22Rv1 (cell line): Measurements from ENCODE around the gene AOPEP.

Experiments used
- H3K27ac ChIP-seq: fragments of 450-650 bp; 2 replicates; pipeline ENCODE4 v1.5.1; 2017
- ZFX ChIP-seq: fragments of 450-650 bp; IDR thresholded peaks from 2 replicates; pipeline ENCODE4 v1.6.1; 2017; ENCODE audit warnings: antibody characterized with exemption, borderline replicate concordance
- TF ChIP-seq, protein P1 (sequence below): fragments of 450-650 bp; IDR thresholded peaks from 2 replicates; pipeline ENCODE4 v1.5.1; 2017; ENCODE audit warnings: mild to moderate bottlenecking

AOPEP gene

DNA sequence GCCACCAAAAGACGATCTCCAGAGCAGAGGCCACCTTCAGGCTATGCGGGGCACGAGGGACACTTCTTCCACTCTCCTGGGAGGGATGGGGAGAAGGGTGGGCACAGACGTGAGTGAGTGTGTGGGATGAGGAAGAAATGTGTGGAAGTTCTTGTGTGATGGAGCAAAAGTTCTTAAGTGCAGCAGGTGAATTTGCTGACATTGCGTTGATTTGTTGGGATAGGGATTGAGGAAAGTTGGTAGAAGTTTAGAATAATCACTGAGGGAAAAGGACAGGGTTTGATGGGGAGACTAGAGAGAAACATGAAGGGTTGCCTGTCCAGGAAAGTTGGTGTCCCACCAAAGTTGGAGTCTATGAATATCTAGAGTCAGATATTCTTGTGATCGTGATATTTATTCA is 2.2 kb downstream of the AOPEP start:
- H3K27ac ChIP-seq = no peak overlapping the region
- no peak for TF ChIP-seq ZFX
- TF ChIP-seq, protein P1, sequence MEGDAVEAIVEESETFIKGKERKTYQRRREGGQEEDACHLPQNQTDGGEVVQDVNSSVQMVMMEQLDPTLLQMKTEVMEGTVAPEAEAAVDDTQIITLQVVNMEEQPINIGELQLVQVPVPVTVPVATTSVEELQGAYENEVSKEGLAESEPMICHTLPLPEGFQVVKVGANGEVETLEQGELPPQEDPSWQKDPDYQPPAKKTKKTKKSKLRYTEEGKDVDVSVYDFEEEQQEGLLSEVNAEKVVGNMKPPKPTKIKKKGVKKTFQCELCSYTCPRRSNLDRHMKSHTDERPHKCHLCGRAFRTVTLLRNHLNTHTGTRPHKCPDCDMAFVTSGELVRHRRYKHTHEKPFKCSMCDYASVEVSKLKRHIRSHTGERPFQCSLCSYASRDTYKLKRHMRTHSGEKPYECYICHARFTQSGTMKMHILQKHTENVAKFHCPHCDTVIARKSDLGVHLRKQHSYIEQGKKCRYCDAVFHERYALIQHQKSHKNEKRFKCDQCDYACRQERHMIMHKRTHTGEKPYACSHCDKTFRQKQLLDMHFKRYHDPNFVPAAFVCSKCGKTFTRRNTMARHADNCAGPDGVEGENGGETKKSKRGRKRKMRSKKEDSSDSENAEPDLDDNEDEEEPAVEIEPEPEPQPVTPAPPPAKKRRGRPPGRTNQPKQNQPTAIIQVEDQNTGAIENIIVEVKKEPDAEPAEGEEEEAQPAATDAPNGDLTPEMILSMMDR = no peak

DNA sequence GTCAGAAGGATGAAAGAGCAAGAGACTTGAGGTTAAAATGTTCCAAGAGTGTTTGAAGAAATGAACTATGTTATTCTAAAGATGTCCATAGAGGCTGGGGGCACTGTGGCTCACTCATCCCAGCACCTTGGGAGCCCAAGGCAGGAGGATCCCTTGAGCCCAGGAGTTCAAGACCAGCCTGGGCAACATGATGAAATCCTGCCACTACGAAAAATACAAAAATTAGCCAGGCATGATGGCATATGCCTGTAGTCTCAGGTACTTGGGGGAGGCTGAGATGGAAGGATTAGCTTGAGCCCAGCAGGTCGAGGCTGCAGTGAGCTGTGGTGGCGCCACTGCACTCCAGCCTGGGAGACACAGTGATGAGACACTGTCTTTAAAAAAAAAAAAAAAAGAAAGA is 2.7 kb downstream of the AOPEP start:
- TF ChIP-seq ZFX = no peak
- TF ChIP-seq, protein P1 = peak; percentile 26
- no peak overlapping the region for H3K27ac ChIP-seq

DNA sequence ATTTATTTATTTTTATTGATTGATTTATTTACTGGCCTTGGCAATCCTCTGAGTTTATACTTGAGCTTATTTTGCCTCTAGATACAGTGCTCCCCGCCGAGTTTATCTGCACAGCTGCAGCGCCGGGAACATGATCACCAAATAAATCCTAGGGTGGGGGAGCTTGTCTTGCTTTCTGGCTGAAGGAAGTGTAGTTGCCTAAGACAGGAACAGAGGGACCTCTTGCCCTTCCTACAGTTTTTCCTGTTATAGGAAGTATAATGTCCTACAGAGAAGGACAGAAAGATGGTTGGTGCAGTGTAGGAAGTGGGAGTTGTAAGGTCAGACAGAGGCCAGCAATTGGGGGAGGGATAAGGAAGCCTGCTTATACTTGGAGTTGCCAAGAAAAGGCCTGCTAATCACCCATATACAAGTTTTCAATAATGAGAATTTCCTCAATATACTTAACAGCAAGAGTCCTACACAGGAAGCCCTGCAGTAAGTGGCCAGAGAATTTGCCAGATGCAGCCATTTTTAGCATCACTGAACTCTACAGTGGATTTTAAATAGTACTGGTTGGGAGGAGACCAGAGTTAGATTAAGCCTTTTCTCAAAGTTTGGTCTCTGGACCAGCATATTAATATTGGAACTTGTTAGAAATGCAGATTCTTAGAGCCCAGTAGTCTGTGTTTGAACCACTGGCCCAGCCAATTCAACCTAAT is 7.7 kb downstream of the AOPEP start:
- no peak overlapping the region for H3K27ac ChIP-seq
- TF ChIP-seq, protein P1 = no peak
- TF ChIP-seq ZFX = no peak

- no peak overlapping the region for H3K27ac ChIP-seq
- TF ChIP-seq, protein P1 = no peak
- TF ChIP-seq ZFX = no peak
These were observed 10.3 kb downstream of the AOPEP start for GRCh38 chr9:94736759-94737158.

- no peak overlapping the region for H3K27ac ChIP-seq
- no peak for TF ChIP-seq ZFX
- TF ChIP-seq, protein P1 = no peak
These were observed 13.8 kb downstream of the AOPEP start for GRCh38 chr9:94740145-94740840.

DNA sequence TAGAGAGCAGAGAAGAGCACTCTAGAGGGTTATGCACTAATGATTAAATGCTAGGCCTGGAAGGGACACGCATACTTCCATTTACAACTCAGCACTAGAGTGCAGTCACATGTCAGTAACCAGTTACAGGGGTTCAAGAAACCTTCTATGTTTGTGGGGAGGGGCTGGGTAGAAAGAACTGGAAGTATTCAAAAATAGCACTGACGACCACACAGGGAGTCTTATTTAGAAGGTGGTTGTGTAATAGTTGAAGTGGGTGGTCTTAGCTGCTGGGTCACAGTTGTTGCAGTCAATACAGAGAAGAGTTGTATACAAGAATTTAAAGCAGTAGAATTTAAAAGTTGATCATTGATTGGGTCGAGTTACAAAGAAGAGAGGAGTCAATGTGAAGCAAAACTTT is 15.4 kb downstream of the AOPEP start:
- H3K27ac ChIP-seq = no peak overlapping the region
- TF ChIP-seq, protein P1 = no peak
- TF ChIP-seq ZFX = no peak

- no peak overlapping the region for H3K27ac ChIP-seq
- TF ChIP-seq ZFX = no peak
- TF ChIP-seq, protein P1 = no peak
These were observed 16.8 kb downstream of the AOPEP start for GRCh38 chr9:94743035-94743954.
